Measurements from ENCODE around the gene BCL2A1. TPM values are rescaled to one million over a fixed set of nuclear protein-coding genes. Genes with fewer than 3 reads are reported as not detected.

The BCL2A1 gene
- total RNA-seq, 4 donors from 2014 or later: 0.97 to 12.6 (median 1.3) TPM; not detected in 1

GRCh38 chr15:79948761-79949160 lies 22.2 kb downstream of the BCL2A1 start:
- Histone ChIP-seq H3K36me3 (no peaks in the 10 kb centered on the region), H3K27me3 (no peaks in the 10 kb centered on the region), H3K9me3 (no peaks in the 10 kb centered on the region), H3K4me1 (no peaks in the 10 kb centered on the region), H3K27ac (no peak overlapping the region), H3K4me3 (no peak overlapping the region)
- TF ChIP-seq CTCF (IDR thresholded peaks at IDR 0.05): no peak
- TF ChIP-seq POLR2A (IDR thresholded peaks at IDR 0.05): no peak
- intact Hi-C loops (cut with DNase I; ENCODE audit: low total_unique reads): no loop called here
- no peak for DNase-seq

- intact Hi-C loops (cut with DNase I; ENCODE audit: low total_unique reads): no loop called here
- H3K27ac ChIP-seq: no peak overlapping the region
Observed at GRCh38 chr15:79948095-79948695, 22.8 kb downstream of the BCL2A1 start.

DNA sequence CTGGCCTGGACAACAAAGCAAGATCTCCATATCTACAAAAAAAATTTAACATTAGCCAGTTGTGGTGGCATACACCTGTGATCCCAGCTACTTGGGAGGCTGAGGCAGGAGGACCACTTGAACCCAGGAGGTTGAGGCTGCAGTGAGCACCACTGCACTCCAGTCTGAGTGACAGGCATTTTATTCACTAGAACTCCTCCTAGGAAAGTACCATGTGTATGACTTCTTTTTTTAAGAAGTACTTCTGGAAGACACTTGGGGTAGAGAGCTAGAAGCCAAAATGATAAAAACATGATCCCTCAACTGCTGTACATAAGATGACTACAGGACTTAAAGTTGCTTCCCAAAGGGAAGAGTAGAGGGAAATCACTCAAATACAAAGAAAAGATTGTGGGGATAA lies 24.0 kb downstream of the BCL2A1 start:
- no peak overlapping the region for H3K4me3 ChIP-seq
- intact Hi-C loops (cut with DNase I; ENCODE audit: low total_unique reads): no loop called here
- no peaks in the 10 kb centered on the region for H3K4me1 ChIP-seq
- H3K27ac ChIP-seq: no peak overlapping the region
- H3K27me3 ChIP-seq: no peaks in the 10 kb centered on the region
- no peak for DNase-seq
- H3K36me3 ChIP-seq: no peaks in the 10 kb centered on the region
- TF ChIP-seq CTCF (IDR thresholded peaks at IDR 0.05) (no peak), POLR2A (IDR thresholded peaks at IDR 0.05) (no peak)
- no peaks in the 10 kb centered on the region for H3K9me3 ChIP-seq

More at GRCh38 chr15:79948095-79948695, 22.8 kb downstream of the BCL2A1 start:
- TF ChIP-seq POLR2A (IDR thresholded peaks at IDR 0.05): no peak
- TF ChIP-seq CTCF (IDR thresholded peaks at IDR 0.05): no peak
- no peak for DNase-seq
- Histone ChIP-seq H3K36me3 (no peaks in the 10 kb centered on the region), H3K4me3 (no peak overlapping the region), H3K27me3 (no peaks in the 10 kb centered on the region), H3K9me3 (no peaks in the 10 kb centered on the region), H3K4me1 (no peaks in the 10 kb centered on the region)

DNA sequence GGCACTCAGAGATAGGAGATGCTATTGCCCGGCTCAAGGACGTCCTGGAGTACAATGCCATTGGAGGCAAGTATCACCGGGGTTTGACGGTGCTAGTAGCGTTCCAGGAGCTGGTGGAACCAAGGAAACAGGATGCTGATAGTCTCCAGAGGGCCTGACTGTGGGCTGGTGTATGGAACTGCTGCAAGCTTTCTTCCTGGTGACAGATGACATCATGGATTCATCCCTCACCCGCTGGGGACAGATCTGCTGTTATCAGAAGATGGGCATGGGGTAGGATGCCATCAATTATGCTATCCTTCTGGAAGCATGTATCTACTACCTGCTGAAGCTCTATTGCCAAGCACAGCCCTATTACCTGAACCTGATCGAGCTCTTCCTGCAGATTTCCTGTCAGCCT lies 26.4 kb downstream of the BCL2A1 start:
- DNase-seq: no peak
- no peaks in the 10 kb centered on the region for H3K36me3 ChIP-seq
- H3K4me1 ChIP-seq: no peaks in the 10 kb centered on the region
- H3K27me3 ChIP-seq: no peaks in the 10 kb centered on the region
- intact Hi-C loops (cut with DNase I; ENCODE audit: low total_unique reads): no loop called here
- no peaks in the 10 kb centered on the region for H3K9me3 ChIP-seq
- TF ChIP-seq POLR2A (IDR thresholded peaks at IDR 0.05) (no peak), CTCF (IDR thresholded peaks at IDR 0.05) (no peak)
- H3K4me3 ChIP-seq: no peak overlapping the region
- H3K27ac ChIP-seq: no peak overlapping the region

DNA sequence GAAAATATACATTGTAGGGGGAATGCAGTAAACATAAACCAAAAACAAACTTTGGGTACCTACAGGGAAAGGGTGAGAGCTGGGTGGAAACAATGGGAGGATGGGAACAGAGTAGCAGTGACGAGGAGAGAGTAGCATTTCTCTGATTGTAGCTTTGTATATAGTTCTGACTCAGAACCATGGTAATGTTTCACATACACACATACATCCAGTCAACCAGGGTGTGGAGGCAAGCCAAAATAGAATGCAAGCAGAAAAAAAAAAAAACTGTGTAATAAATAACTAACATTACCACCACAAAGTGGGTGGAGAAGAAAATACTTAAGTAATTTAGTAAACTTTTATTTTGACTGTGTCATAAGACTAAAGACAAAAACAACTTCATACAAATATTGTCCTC lies 27.2 kb downstream of the BCL2A1 start:
- TF ChIP-seq POLR2A (IDR thresholded peaks at IDR 0.05): no peak
- no peak for TF ChIP-seq CTCF (IDR thresholded peaks at IDR 0.05)
- no peaks in the 10 kb centered on the region for H3K36me3 ChIP-seq
- no peak overlapping the region for H3K27ac ChIP-seq
- H3K27me3 ChIP-seq: no peaks in the 10 kb centered on the region
- DNase-seq: no peak
- no peak overlapping the region for H3K4me3 ChIP-seq
- intact Hi-C loops (cut with DNase I; ENCODE audit: low total_unique reads): no loop called here
- no peaks in the 10 kb centered on the region for H3K9me3 ChIP-seq
- H3K4me1 ChIP-seq: no peaks in the 10 kb centered on the region

Measured in uterus (tissue), 4 donors.